Endothelial cell (in vitro differentiated cells): ENCODE data around the gene PRAC2. TPM values are rescaled to one million over a fixed set of nuclear protein-coding genes. Genes with fewer than 3 reads are reported as not detected.

Source experiments
- DNase-seq: peaks from one replicate; pipeline ENCODE4 v3.0.0; 2021; ENCODE audit warnings: low spot score
- H3K27ac Mint-ChIP-seq: one replicate; pipeline ENCODE4 v1.8.0; 2021; ENCODE audit warnings: mixed read lengths, inconsistent platforms; ENCODE audit not compliant: unreplicated experiment
- H3K27me3 Mint-ChIP-seq: one replicate; pipeline ENCODE4 v1.8.0; 2021; ENCODE audit warnings: mild to moderate bottlenecking, moderate library complexity, mixed read lengths, inconsistent platforms; ENCODE audit not compliant: unreplicated experiment
- H3K36me3 Mint-ChIP-seq: one replicate; pipeline ENCODE4 v1.8.0; 2021; ENCODE audit warnings: mild to moderate bottlenecking, low read depth, mixed read lengths, inconsistent platforms; ENCODE audit not compliant: unreplicated experiment
- H3K4me1 Mint-ChIP-seq: one replicate; pipeline ENCODE4 v1.8.0; 2021; ENCODE audit warnings: mild to moderate bottlenecking, mixed read lengths, inconsistent platforms; ENCODE audit not compliant: unreplicated experiment
- H3K4me3 Mint-ChIP-seq: one replicate; pipeline ENCODE4 v1.8.0; 2021; ENCODE audit warnings: mild to moderate bottlenecking, mixed read lengths, inconsistent platforms; ENCODE audit not compliant: unreplicated experiment
- H3K9me3 Mint-ChIP-seq: one replicate; pipeline ENCODE4 v1.8.0; 2021; ENCODE audit warnings: mixed read lengths, inconsistent platforms; ENCODE audit not compliant: unreplicated experiment
- CTCF ChIP-seq: fragments of 200-600 bp; sonication (generic); IDR thresholded peaks from one replicate; pipeline ENCODE4 v1.5.0; 2021; ENCODE audit warnings: antibody characterized with exemption; ENCODE audit not compliant: unreplicated experiment
- total RNA-seq: library from RNA; stranded (reverse); fragmentation: NEBNext Ultra II Directional; extraction: Animal tissue kit (Norgen Biotek cat#: 25700); gene quantifications from one replicate; pipeline ENCODE4 v1.2.1, GENCODE V29; 2021; ENCODE audit not compliant: unreplicated experiment

PRAC2 gene
- total RNA-seq, 1 donor from 2014 or later = not detected

GRCh38 chr17:48681609-48682008 lies 41.4 kb upstream of the PRAC2 start:
- Mint-ChIP-seq H3K27me3 (peaks cover 2% of the 10 kb centered on the region), H3K36me3 (no peaks in the 10 kb centered on the region), H3K4me1 (peaks cover 2% of the 10 kb centered on the region), H3K27ac (no peak overlapping the region), H3K4me3 (no peak overlapping the region), H3K9me3 (no peaks in the 10 kb centered on the region)
- DNase-seq = no peak
- TF ChIP-seq CTCF = no peak

- Mint-ChIP-seq H3K27ac (no peak overlapping the region), H3K27me3 (peaks cover 1% of the 10 kb centered on the region), H3K4me3 (no peak overlapping the region), H3K4me1 (peaks cover 6% of the 10 kb centered on the region), H3K9me3 (no peaks in the 10 kb centered on the region), H3K36me3 (no peaks in the 10 kb centered on the region)
- no peak for DNase-seq
- TF ChIP-seq CTCF = no peak
These were observed 32.3 kb upstream of the PRAC2 start for GRCh38 chr17:48690655-48691054.

- peaks cover 6% of the 10 kb centered on the region for H3K4me1 Mint-ChIP-seq
- DNase-seq = no peak
- H3K27me3 Mint-ChIP-seq = peaks cover 1% of the 10 kb centered on the region
These were observed 30.9 kb upstream of the PRAC2 start for GRCh38 chr17:48692049-48692448.

GRCh38 chr17:48693178-48693577 lies 29.8 kb upstream of the PRAC2 start:
- Mint-ChIP-seq H3K4me3 (no peak overlapping the region), H3K36me3 (no peaks in the 10 kb centered on the region), H3K27me3 (no peaks in the 10 kb centered on the region), H3K27ac (no peak overlapping the region), H3K9me3 (no peaks in the 10 kb centered on the region), H3K4me1 (peaks cover 6% of the 10 kb centered on the region)
- no peak for DNase-seq
- TF ChIP-seq CTCF = no peak

More at GRCh38 chr17:48692049-48692448, 30.9 kb upstream of the PRAC2 start:
- no peaks in the 10 kb centered on the region for H3K36me3 Mint-ChIP-seq
- no peak overlapping the region for H3K27ac Mint-ChIP-seq
- TF ChIP-seq CTCF = no peak
- H3K4me3 Mint-ChIP-seq = no peak overlapping the region
- no peaks in the 10 kb centered on the region for H3K9me3 Mint-ChIP-seq

GRCh38 chr17:48701864-48702532 lies 21.0 kb upstream of the PRAC2 start:
- DNase-seq = no peak
- Mint-ChIP-seq H3K27ac (no peak overlapping the region), H3K27me3 (peaks cover 2% of the 10 kb centered on the region), H3K4me3 (no peak overlapping the region), H3K9me3 (no peaks in the 10 kb centered on the region), H3K4me1 (peaks cover 17% of the 10 kb centered on the region), H3K36me3 (no peaks in the 10 kb centered on the region)
- no peak for TF ChIP-seq CTCF
